Measurements from ENCODE around the gene ARPC3. TPM values are rescaled to one million over a fixed set of nuclear protein-coding genes. Genes with fewer than 3 reads are reported as not detected.
"Not testable (repeated sequence)": the region's sequence is repeated elsewhere in the genome, so short reads cannot be mapped to it uniquely, and the experiment has no call there.

Gene ARPC3
- total and polyA plus RNA-seq, 12 donors, result 71.9 to 212 (median 84.5) TPM

- TF ChIP-seq CTCF (IDR thresholded peaks at IDR 0.05), result no peak
- Histone ChIP-seq H3K27me3 (no peaks in the 10 kb centered on the region), H3K27ac (no peak overlapping the region), H3K9me3 (no peaks in the 10 kb centered on the region), H3K4me1 (peaks cover 7 to 28% (median 24%) of the 10 kb centered on the region in 9 donors), H3K4me3 (no peak overlapping the region), H3K36me3 (peaks cover 0 to 52% (median 6%) of the 10 kb centered on the region in 9 donors)
- WGBS, 2 donors, result 90% methylated on average over 2 of the region's 2 CpGs
- intact Hi-C loops (cut with DNase I), result loop anchor here in 5 of 10 donors (5.0 to 10.0 kb wide), 4 partner anchors 37 to 420 kb away; partner anchors contain the start of genes RAD9B (in 5 of the 5) and VPS29 (in 5 of the 5)
- ATAC-seq (no peak), DNase-seq (no peak)
These were observed 14.9 kb upstream of the ARPC3 start for GRCh38 chr12:110465024-110465423.

- Histone ChIP-seq H3K36me3 (peaks cover 0 to 88% (median 6%) of the 10 kb centered on the region in 9 donors), H3K4me1 (peaks cover 0 to 11% (median 1%) of the 10 kb centered on the region in 9 donors)
- WGBS, 2 donors, result 91 to 93% methylated on average over 5 of the region's 5 CpGs
- H3K4me3 ChIP-seq, DNase-seq, H3K27me3 ChIP-seq, ATAC-seq, H3K9me3 ChIP-seq, H3K27ac ChIP-seq: not testable (repeated sequence)
- intact Hi-C loops (cut with DNase I), result loop anchor here in 1 of 10 donors (10.0 kb wide), 2 partner anchors 234 to 424 kb away; no protein-coding TSS in a partner anchor
These were observed 11.1 kb upstream of the ARPC3 start for GRCh38 chr12:110461189-110461588.

GRCh38 chr12:110458756-110459155 is 8.6 kb upstream of the ARPC3 start:
- Histone ChIP-seq H3K27me3 (no peaks in the 10 kb centered on the region), H3K9me3 (no peaks in the 10 kb centered on the region), H3K4me3 (no peak overlapping the region), H3K27ac (no peak overlapping the region), H3K4me1 (peaks cover 0 to 24% (median 0%) of the 10 kb centered on the region in 9 donors), H3K36me3 (peaks cover 0 to 98% (median 15%) of the 10 kb centered on the region in 9 donors)
- 92 to 94% methylated on average over 4 of the region's 4 CpGs for WGBS, 2 donors
- ATAC-seq (no peak), DNase-seq (no peak)
- intact Hi-C loops (cut with DNase I), result loop anchor here in 4 of 10 donors (10.0 kb wide), 3 partner anchors 56 to 426 kb away; no protein-coding TSS in a partner anchor
- TF ChIP-seq CTCF (IDR thresholded peaks at IDR 0.05), result no peak

GRCh38 chr12:110453569-110454296 is 3.6 kb upstream of the ARPC3 start:
- intact Hi-C loops (cut with DNase I), result loop anchor here in 8 of 10 donors (5.0 to 10.0 kb wide), 5 partner anchors 61 to 431 kb away; no protein-coding TSS in a partner anchor
- Histone ChIP-seq H3K4me1 (peaks cover 0 to 39% (median 8%) of the 10 kb centered on the region in 9 donors), H3K36me3 (peaks cover 0 to 69% (median 10%) of the 10 kb centered on the region in 9 donors), H3K4me3 (no peak overlapping the region), H3K27me3 (no peaks in the 10 kb centered on the region), H3K9me3 (no peaks in the 10 kb centered on the region), H3K27ac (no peak overlapping the region)
- TF ChIP-seq CTCF (IDR thresholded peaks at IDR 0.05), result no peak
- DNase-seq (no peak), ATAC-seq (no peak)
- 94 to 98% methylated on average over 4 of the region's 4 CpGs for WGBS, 2 donors

Measured in heart right ventricle (tissue), 16 donors.